Lower lobe of right lung (tissue), 2 donors: Measurements from ENCODE around the gene TRAF3IP3. TPM values are rescaled to one million over a fixed set of nuclear protein-coding genes. Genes with fewer than 3 reads are reported as not detected.

Source experiments
- ATAC-seq, 2 donors: fragments of 200-7000 bp; cut with Tn5 transposase; one replicate each; pipeline ENCODE4 v1.9.1; 2020 to 2022; ENCODE audit warnings: mild to moderate bottlenecking in 2 of 2, moderate library complexity in 2 of 2
- DNase-seq: peaks from one replicate; pipeline ENCODE4 v3.0.0-alpha.2; 2020
- H3K27ac ChIP-seq: fragments of 200-600 bp; one replicate; pipeline ENCODE4 v1.8.0; 2022
- H3K27me3 ChIP-seq: fragments of 200-600 bp; one replicate; pipeline ENCODE4 v1.8.0; 2022; ENCODE audit warnings: low read depth
- H3K36me3 ChIP-seq: fragments of 200-600 bp; one replicate; pipeline ENCODE4 v1.8.0; 2022; ENCODE audit warnings: mild to moderate bottlenecking
- H3K4me1 ChIP-seq: fragments of 200-600 bp; one replicate; pipeline ENCODE4 v1.8.0; 2022
- H3K4me3 ChIP-seq: fragments of 200-600 bp; one replicate; pipeline ENCODE4 v1.8.0; 2022; ENCODE audit warnings: mild to moderate bottlenecking
- H3K9me3 ChIP-seq: fragments of 200-600 bp; one replicate; pipeline ENCODE4 v1.8.0; 2022
- intact Hi-C: fragments of 100-400 bp; cut with DNase I; formaldehyde crosslinking; loops from one replicate; pipeline ENCODE4 v1.11.0; 2022
- total RNA-seq: library from RNA; stranded (reverse); fragmentation: NEBNext Ultra II Directional; extraction: Animal tissue kit (Norgen Biotek cat#: 25700); gene quantifications from one replicate; pipeline ENCODE4 v1.2.1, GENCODE V29; 2021
- TF ChIP-seq, protein P1 (sequence below): fragments of 200-600 bp; IDR thresholded peaks from one replicate; pipeline ENCODE4 v1.8.0; 2022; ENCODE audit warnings: antibody characterized with exemption, mild to moderate bottlenecking
- donor health status: DM: no; HTN: yes; CAD: no; lungs with severe emphysema.

Gene TRAF3IP3
- total RNA-seq, 1 donor from 2014 or later = 12.4 TPM

DNA sequence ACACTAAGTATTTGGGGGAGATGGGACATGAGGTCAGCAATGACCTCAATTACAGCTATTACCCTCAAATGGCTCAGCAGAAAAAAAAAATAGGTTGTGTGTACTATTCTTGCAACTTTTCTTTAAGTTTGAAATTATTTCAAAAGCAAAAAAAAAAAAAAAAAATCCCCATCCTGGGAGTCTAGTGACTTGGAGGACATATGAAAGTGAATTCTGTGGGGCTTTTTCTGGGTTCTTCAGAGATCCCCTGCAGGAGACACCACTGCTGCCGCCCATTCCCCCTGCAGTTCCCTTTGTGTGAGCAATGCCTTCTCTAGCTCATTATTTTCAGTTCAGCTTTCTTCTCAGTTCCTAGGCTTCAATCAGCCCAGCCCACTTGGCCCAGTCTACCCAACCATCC, 34.5 kb upstream of the TRAF3IP3 start:
- Histone ChIP-seq H3K36me3 (no peaks in the 10 kb centered on the region), H3K4me1 (no peaks in the 10 kb centered on the region), H3K27me3 (no peaks in the 10 kb centered on the region), H3K27ac (no peak overlapping the region), H3K9me3 (no peaks in the 10 kb centered on the region), H3K4me3 (no peak overlapping the region)
- no peak for ATAC-seq
- TF ChIP-seq, protein P1, sequence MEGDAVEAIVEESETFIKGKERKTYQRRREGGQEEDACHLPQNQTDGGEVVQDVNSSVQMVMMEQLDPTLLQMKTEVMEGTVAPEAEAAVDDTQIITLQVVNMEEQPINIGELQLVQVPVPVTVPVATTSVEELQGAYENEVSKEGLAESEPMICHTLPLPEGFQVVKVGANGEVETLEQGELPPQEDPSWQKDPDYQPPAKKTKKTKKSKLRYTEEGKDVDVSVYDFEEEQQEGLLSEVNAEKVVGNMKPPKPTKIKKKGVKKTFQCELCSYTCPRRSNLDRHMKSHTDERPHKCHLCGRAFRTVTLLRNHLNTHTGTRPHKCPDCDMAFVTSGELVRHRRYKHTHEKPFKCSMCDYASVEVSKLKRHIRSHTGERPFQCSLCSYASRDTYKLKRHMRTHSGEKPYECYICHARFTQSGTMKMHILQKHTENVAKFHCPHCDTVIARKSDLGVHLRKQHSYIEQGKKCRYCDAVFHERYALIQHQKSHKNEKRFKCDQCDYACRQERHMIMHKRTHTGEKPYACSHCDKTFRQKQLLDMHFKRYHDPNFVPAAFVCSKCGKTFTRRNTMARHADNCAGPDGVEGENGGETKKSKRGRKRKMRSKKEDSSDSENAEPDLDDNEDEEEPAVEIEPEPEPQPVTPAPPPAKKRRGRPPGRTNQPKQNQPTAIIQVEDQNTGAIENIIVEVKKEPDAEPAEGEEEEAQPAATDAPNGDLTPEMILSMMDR = no peak
- no peak for DNase-seq
- intact Hi-C loops = no loop called here

DNA sequence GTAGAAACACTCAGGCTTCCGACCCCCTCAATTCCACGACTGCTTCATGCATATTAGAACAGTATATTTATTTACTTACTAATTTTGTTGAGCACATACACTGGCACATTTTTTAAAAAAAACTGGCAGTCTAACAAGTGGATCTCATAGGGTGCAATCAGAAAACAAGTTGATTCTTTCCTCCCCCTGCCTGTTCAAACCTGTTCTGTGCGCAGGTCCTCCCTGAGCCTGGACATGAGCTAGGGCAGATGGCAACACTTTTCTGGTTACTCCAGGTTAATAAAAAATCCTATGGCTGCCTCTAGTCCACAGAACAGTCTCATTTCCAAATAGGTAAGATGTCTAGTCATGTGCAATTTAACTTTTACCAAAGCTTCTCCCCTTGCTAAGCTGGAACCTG, 32.6 kb upstream of the TRAF3IP3 start:
- Histone ChIP-seq H3K27ac (no peak overlapping the region), H3K9me3 (no peaks in the 10 kb centered on the region), H3K36me3 (no peaks in the 10 kb centered on the region), H3K4me1 (no peaks in the 10 kb centered on the region), H3K27me3 (no peaks in the 10 kb centered on the region), H3K4me3 (no peak overlapping the region)
- TF ChIP-seq, protein P1 = no peak
- intact Hi-C loops = no loop called here
- ATAC-seq (no peak), DNase-seq (no peak)

DNA sequence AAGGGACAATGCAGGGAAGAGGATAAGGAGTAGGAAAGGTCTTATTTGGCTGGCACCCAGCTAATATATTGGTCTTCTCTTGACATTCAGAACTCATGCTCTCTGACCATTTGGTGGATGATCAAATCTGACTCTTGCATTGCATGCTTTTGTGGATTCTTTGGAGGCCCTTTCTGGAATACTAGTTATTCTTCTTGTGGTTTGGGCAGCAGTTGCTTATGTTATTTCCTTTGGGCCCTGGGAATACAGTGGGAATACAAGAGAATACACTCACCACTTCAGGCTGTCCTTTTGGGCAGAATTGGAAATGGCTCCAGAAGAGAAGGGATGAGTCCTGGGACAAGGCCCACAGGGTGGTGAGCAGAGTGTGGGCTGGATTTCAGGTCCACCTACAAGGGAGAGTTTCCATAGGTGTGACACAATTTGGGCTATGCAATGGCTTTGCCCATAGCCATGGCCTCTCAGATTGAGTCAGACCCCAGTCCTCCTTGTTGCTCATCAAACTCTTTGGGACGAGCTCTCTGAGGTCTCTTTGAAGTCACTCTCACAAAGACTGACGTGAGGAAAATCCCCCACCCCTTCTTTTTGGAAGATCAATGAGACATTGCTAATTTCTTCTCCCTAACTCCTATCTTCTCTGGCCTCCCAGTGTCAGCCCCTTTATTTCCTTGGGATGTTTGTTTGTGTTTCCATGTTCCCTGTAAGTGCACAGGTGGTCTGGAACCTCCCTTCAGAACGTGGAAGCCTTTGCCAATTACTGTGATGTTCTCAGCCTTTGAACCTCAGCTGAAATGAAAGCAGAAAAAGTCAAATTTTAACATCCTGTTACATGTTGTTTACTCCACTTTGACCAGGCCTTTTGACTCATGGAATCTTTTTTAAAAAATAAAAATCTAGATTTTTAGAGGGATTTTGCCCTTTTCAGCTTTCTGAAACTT, 31.8 kb upstream of the TRAF3IP3 start:
- Histone ChIP-seq H3K4me1 (no peaks in the 10 kb centered on the region), H3K27ac (no peak overlapping the region), H3K9me3 (no peaks in the 10 kb centered on the region), H3K36me3 (no peaks in the 10 kb centered on the region), H3K4me3 (no peak overlapping the region), H3K27me3 (no peaks in the 10 kb centered on the region)
- no peak for DNase-seq
- ATAC-seq = no peak
- intact Hi-C loops = no loop called here
- TF ChIP-seq, protein P1 = no peak

DNA sequence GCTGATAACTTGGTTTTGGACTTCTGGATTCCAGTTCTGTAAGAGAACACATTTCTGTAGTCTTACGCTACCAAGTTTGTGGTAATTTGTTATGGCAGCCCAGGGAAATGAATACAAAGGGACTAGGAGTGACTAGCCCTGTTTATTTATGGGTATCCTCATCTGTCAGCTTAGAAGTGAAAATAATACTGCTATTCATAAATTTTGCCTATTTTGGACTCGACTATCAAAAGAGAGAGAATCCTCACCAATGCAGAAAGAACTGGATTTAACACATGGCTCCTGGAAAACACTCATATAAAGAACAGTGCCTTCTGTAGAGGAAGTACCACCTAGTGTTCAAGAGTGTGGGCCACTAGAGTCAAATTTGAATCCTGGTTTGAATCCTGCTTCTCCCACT, 28.6 kb upstream of the TRAF3IP3 start:
- intact Hi-C loops = no loop called here
- TF ChIP-seq, protein P1 = no peak

DNA sequence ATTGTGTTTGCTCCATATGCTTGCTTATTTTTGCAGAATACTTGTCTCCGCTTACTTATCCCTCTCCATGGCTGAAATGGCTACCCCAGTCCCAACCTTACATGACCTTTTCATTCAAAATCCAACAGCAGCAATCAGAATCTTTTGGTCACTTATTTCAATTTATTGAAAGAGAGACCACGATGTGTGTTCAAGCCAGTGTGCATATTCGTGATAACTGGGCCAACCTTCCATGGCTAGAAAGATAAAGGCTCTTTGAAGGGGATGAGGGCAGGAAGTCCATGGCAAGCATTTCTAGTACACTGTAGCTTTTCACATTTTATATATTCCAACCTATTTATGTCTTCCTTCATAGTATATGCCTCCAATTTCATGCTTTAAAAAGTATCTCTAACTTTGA, 28.1 kb upstream of the TRAF3IP3 start:
- no peaks in the 10 kb centered on the region for H3K36me3 ChIP-seq
- intact Hi-C loops = no loop called here
- TF ChIP-seq, protein P1 = no peak
- no peak overlapping the region for H3K4me3 ChIP-seq
- no peak overlapping the region for H3K27ac ChIP-seq
- no peaks in the 10 kb centered on the region for H3K9me3 ChIP-seq
- DNase-seq (no peak), ATAC-seq (no peak)
- no peaks in the 10 kb centered on the region for H3K4me1 ChIP-seq
- no peaks in the 10 kb centered on the region for H3K27me3 ChIP-seq

More for the DNA sequence above, 28.6 kb upstream of the TRAF3IP3 start:
- Histone ChIP-seq H3K4me1 (no peaks in the 10 kb centered on the region), H3K9me3 (no peaks in the 10 kb centered on the region), H3K4me3 (no peak overlapping the region), H3K36me3 (no peaks in the 10 kb centered on the region), H3K27me3 (no peaks in the 10 kb centered on the region), H3K27ac (no peak overlapping the region)
- ATAC-seq (no peak), DNase-seq (no peak)
